Activated CD8-positive, alpha-beta T cell treated with anti-CD3 and anti-CD28 coated beads for 36 hours (primary cell): ENCODE results near the gene RPS6KA2. TPM values are rescaled to one million over a fixed set of nuclear protein-coding genes. Genes with fewer than 3 reads are reported as not detected.

ENCODE experiments used
- ATAC-seq: fragments of 200-7000 bp; cut with Tn5 transposase; one replicate; pipeline ENCODE4 v1.10.0; 2021; ENCODE audit warnings: mild to moderate bottlenecking, moderate library complexity
- CTCF ChIA-PET: fragments of 350-600 bp; sonication (Branson Sonifier 250); formaldehyde crosslinking; loops from one replicate; lab custom pipeline; 2021; ENCODE audit warnings: antibody characterized with exemption; lab: Charles Lee
- POLR2A ChIA-PET: fragments of 350-600 bp; sonication (Branson Sonifier 250); formaldehyde crosslinking; loops from one replicate; lab custom pipeline; 2021; ENCODE audit warnings: antibody characterized with exemption; lab: Charles Lee
- DNase-seq: peaks from one replicate; pipeline ENCODE4 v3.0.0-alpha.2; 2020
- H3K27ac Mint-ChIP-seq: one replicate; pipeline ENCODE4 v1.8.0; 2021; ENCODE audit warnings: mild to moderate bottlenecking, mixed read lengths
- H3K27me3 Mint-ChIP-seq: one replicate; pipeline ENCODE4 v1.8.0; 2021; ENCODE audit warnings: mixed read lengths
- H3K36me3 Mint-ChIP-seq: one replicate; pipeline ENCODE4 v1.8.0; 2021; ENCODE audit warnings: low read depth, mixed read lengths
- H3K4me1 Mint-ChIP-seq: one replicate; pipeline ENCODE4 v1.8.0; 2021; ENCODE audit warnings: low read depth, mixed read lengths
- H3K4me3 Mint-ChIP-seq: one replicate; pipeline ENCODE4 v1.8.0; 2021; ENCODE audit warnings: mild to moderate bottlenecking, moderate library complexity, mixed read lengths
- H3K9me3 Mint-ChIP-seq: one replicate; pipeline ENCODE4 v1.8.0; 2021; ENCODE audit warnings: mixed read lengths
- CTCF ChIP-seq: fragments of 200-600 bp; IDR thresholded peaks from one replicate; pipeline ENCODE4 v1.8.0; 2022; ENCODE audit warnings: antibody characterized with exemption, mild to moderate bottlenecking
- intact Hi-C: fragments of 100-400 bp; cut with micrococcal nuclease; formaldehyde crosslinking; loops from one replicate; pipeline ENCODE4 v1.10.0; 2022
- total RNA-seq, 2 experiments: library from RNA; stranded (reverse); gene quantifications; one replicate each; pipeline ENCODE4 v1.2.3, GENCODE V29; 2021

Gene RPS6KA2
- total RNA-seq, 2 experiments from 2014 or later: 5.8 TPM

- H3K27ac Mint-ChIP-seq: peak overlapping the region; percentile 69
- H3K9me3 Mint-ChIP-seq: no peaks in the 10 kb centered on the region
- H3K4me1 Mint-ChIP-seq: peaks cover 15% of the 10 kb centered on the region
- H3K36me3 Mint-ChIP-seq: no peaks in the 10 kb centered on the region
- peak; percentile 66 for ATAC-seq
- ChIA-PET CTCF (interaction anchor here (1.1 kb wide), 1 partner anchor 64 kb away, joined by 3 read pairs; no protein-coding TSS in a partner anchor), POLR2A (no interaction called here)
- no peak for TF ChIP-seq CTCF
- H3K4me3 Mint-ChIP-seq: no peak overlapping the region
- intact Hi-C loops: no loop called here
- DNase-seq: peak; percentile 13
- H3K27me3 Mint-ChIP-seq: no peaks in the 10 kb centered on the region
Observed at GRCh38 chr6:166499350-166500163, 127.5 kb downstream of the RPS6KA2 start.

- ChIA-PET CTCF (no interaction called here), POLR2A (no interaction called here)
- no peaks in the 10 kb centered on the region for H3K27me3 Mint-ChIP-seq
- ATAC-seq (no peak), DNase-seq (no peak)
- no peak overlapping the region for H3K4me3 Mint-ChIP-seq
- intact Hi-C loops: no loop called here
- H3K9me3 Mint-ChIP-seq: no peaks in the 10 kb centered on the region
- H3K27ac Mint-ChIP-seq: no peak overlapping the region
- no peak for TF ChIP-seq CTCF
- peaks cover 16% of the 10 kb centered on the region for H3K4me1 Mint-ChIP-seq
- H3K36me3 Mint-ChIP-seq: no peaks in the 10 kb centered on the region
Observed at GRCh38 chr6:166498661-166499349, 128.2 kb downstream of the RPS6KA2 start.

GRCh38 chr6:166498228-166498627, 128.8 kb downstream of the RPS6KA2 start:
- H3K4me1 Mint-ChIP-seq: peaks cover 16% of the 10 kb centered on the region
- no peak for ATAC-seq
- no peak for TF ChIP-seq CTCF
- no peak overlapping the region for H3K27ac Mint-ChIP-seq
- H3K27me3 Mint-ChIP-seq: no peaks in the 10 kb centered on the region
- H3K4me3 Mint-ChIP-seq: no peak overlapping the region
- H3K36me3 Mint-ChIP-seq: no peaks in the 10 kb centered on the region
- no peaks in the 10 kb centered on the region for H3K9me3 Mint-ChIP-seq
- no peak for DNase-seq
- intact Hi-C loops: no loop called here
- ChIA-PET CTCF (no interaction called here), POLR2A (no interaction called here)

- Mint-ChIP-seq H3K36me3 (no peaks in the 10 kb centered on the region), H3K9me3 (no peaks in the 10 kb centered on the region), H3K27ac (no peak overlapping the region), H3K4me1 (peaks cover 16% of the 10 kb centered on the region), H3K27me3 (no peaks in the 10 kb centered on the region), H3K4me3 (no peak overlapping the region)
- ChIA-PET POLR2A (no interaction called here), CTCF (no interaction called here)
- no peak for DNase-seq
- ATAC-seq: no peak
- no peak for TF ChIP-seq CTCF
- intact Hi-C loops: no loop called here
Observed at GRCh38 chr6:166497087-166497899, 129.8 kb downstream of the RPS6KA2 start.
